ENCODE data around the gene NCKAP5.

DNA sequence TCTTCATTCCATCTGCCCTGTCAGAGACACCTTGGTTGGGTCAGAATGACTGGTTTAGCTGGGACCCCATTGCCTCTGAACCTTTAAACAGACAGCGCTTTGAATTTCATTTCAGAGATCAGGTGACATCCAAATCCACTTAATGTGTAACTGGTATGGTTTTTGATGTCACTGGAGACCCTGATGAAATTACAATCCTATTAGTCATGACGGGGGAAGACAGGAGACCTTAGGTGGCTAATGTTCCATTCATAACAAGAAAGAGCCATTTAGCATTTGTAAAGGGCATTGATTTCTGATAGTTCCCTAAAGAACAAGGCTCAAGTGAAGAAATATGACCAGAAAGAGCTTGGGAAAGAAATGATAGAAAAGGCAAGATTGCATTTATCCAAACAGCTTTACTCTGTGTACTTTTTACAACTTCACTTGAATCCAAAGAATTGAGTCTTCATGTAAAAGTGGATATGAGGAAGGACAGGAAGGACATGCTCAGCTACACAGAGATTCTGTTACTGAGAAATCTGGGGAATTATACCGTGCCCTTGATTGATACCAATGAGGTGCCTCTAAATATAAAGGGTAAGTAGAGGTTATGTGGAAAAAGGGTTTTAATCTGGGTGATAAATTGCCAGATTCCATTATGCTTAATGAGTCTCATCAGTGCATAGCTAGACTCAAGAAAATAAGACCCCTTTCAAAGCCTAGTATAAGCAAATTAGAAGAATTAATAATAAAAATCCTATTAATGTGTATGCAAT lies 198.2 kb downstream of the NCKAP5 start:
- no peak for TF ChIP-seq CTCF (IDR thresholded peaks at IDR 0.05; ENCODE audit: poor library complexity)
- TF ChIP-seq EZH2 (IDR thresholded peaks at IDR 0.05; ENCODE audit: borderline replicate concordance), result no peak
- TF ChIP-seq EZH2phosphoT487 (IDR thresholded peaks at IDR 0.05; ENCODE audit: low read depth, severe bottlenecking, unreplicated experiment), result no peak
